SK-N-MC (cell line): ENCODE results near the gene SMIM11.
"Not testable (repeated sequence)": the region's sequence is repeated elsewhere in the genome, so short reads cannot be mapped to it uniquely, and the experiment has no call there.

Source experiments
- DNase-seq: peaks from one replicate; pipeline ENCODE4 v3.0.0-alpha.2; 2011; ENCODE audit warnings: low read depth, low spot score
- H3K27ac ChIP-seq: fragments of 200-600 bp; sonication (generic); 2 replicates; pipeline ENCODE4 v1.5.1; 2016; ENCODE audit warnings: mixed run types
- H3K36me3 ChIP-seq: fragments of 200-600 bp; sonication (generic); 2 replicates; pipeline ENCODE4 v1.6.1; 2017; ENCODE audit warnings: antibody characterized with exemption, low read length, mixed read lengths; ENCODE audit not compliant: insufficient read depth
- H3K4me3 ChIP-seq: fragments of 200-600 bp; sonication (generic); 2 replicates; pipeline ENCODE4 v1.5.1; 2016
- H3K9ac ChIP-seq: fragments of 200-600 bp; sonication (generic); 2 replicates; pipeline ENCODE4 v1.8.0; 2017; ENCODE audit warnings: mixed run types, mixed read lengths; ENCODE audit not compliant: insufficient read length
- H3K9me3 ChIP-seq: fragments of 200-600 bp; sonication (generic); 2 replicates; pipeline ENCODE4 v1.6.1; 2017; ENCODE audit warnings: low read depth, mild to moderate bottlenecking, antibody characterized with exemption, low read length, moderate library complexity, mixed read lengths
- EZH2 ChIP-seq: fragments of 200-600 bp; sonication (generic); IDR thresholded peaks from one replicate; pipeline ENCODE4 v1.6.1; 2017; ENCODE audit warnings: antibody characterized with exemption
- FOXP2 ChIP-seq: optimal IDR thresholded peaks from 2 replicates; pipeline ENCODE3; 2011; ENCODE audit warnings: mild to moderate bottlenecking, moderate library complexity; ENCODE audit not compliant: insufficient read depth; ENCODE audit errors: extremely low read length, control extremely low read depth
- POLR2AphosphoS5 ChIP-seq: IDR thresholded peaks from 2 replicates; pipeline ENCODE4 v1.6.1; 2012; ENCODE audit warnings: mild to moderate bottlenecking, low read depth, low read length, borderline replicate concordance

SMIM11 gene, protein sequence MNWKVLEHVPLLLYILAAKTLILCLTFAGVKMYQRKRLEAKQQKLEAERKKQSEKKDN

DNA sequence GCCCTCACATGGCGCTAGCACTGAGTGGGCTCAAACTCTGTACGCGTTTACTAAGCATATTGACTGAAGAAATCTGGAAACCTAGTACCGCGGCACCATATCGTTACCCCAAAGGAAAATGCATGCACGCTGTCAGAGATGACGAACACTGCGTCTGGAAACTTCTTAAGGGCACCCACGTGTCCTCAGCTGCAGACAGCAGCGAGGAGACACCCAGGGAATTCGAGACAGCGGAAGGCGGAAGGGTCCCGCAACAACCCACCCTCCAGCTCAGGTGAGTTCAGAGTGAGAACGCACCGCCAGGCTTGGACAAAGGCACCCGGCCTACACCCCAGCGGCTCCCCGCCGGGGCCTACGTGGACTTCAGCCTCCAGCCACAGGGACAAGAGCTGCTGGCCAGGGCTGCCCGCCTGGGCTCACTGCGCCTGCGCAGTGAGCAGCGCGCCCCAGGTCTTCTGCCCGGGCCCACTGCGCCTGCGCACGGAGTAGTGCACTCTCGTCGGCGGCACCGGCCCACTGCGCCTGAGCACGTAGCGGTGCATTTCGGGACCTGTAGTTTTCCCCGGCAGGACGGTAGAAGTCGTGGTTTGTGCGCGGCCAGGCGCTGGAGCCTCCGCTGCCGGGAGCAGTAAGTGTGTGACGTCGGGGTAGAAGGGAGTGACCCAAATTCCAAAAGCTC is at the start of gene SMIM11:
Gene SMIM11, plus strand, starts transcription at position 568 of the 679 bp plus-strand sequence. CDS start 3,998 bp downstream, outside the sequence.
- H3K36me3 ChIP-seq = not testable (repeated sequence)

DNA sequence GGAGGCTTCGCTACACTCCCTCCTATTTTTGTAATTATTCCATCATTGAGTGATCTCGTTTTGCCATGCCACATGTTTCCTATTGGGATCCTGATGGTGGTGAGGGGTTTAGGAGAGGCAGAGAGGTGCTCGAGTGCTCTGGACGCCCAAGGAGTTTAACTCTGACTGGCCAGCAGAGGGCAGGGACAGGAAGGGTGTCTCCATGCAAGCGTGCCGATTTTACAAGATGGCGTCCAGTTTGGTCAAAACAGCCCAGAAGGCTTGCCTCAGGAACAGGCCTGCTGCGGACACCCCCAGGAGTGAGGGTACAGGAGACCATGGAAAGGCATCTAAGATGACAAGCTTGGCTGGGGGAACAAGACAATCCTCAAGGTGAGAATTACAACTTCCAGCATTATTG is 45.3 kb upstream of the SMIM11 start:
- DNase-seq = no peak
- H3K9ac ChIP-seq = no peak overlapping the region
- H3K4me3 ChIP-seq = no peak overlapping the region

More for the DNA sequence above, at the start of gene SMIM11:
- H3K27ac ChIP-seq, H3K9me3 ChIP-seq, H3K4me3 ChIP-seq, DNase-seq, H3K9ac ChIP-seq: not testable (repeated sequence)

DNA sequence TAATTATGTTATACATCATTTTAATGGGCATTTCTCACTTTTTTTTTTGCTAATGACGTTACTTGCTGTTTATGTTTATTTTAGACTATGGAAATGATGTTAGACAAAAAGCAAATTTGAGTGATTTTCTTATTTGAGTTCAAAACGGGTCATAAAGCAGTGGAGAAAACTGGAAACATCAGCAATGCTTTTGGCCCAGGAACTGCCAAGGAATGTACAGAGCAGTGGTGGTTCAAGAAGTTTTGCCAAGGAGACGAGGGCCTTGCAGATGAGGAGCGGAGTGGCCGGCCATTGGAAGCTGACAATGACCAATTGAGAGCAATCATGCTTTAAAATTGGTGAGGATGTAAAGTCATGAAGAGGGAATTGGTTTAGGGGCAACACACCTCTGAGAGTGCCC is 43.6 kb upstream of the SMIM11 start:
- no peak overlapping the region for H3K9ac ChIP-seq
- TF ChIP-seq FOXP2 (no peak), POLR2AphosphoS5 (no peak), EZH2 (no peak)
- no peak overlapping the region for H3K27ac ChIP-seq
- H3K9me3 ChIP-seq = no peaks in the 10 kb centered on the region
- no peak for DNase-seq
- H3K36me3 ChIP-seq = no peaks in the 10 kb centered on the region
- no peak overlapping the region for H3K4me3 ChIP-seq

More for the DNA sequence above, 45.3 kb upstream of the SMIM11 start:
- Histone ChIP-seq H3K36me3 (no peaks in the 10 kb centered on the region), H3K27ac (no peak overlapping the region), H3K9me3 (no peaks in the 10 kb centered on the region)
- no peak for TF ChIP-seq POLR2AphosphoS5
- no peak for TF ChIP-seq EZH2
- no peak for TF ChIP-seq FOXP2

DNA sequence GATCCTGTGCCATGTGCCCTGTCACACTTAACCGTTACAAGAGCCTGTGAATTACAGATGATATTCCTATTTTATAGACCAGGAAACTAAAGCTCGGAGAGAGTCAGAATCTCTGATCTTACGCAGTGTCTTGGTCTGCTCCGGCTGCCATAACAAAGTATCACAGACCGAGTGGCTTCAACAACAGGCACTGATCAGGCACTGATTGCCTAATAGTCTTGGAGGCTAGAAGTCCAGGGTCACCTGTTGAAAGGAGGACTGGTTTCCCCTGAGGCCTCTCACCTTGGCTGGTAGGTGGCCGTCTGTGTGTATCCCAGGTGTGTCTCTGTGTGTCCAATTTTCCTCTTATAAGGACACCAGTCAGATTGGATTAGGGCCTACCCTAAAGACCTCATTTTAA is 43.0 kb upstream of the SMIM11 start:
- Histone ChIP-seq H3K4me3 (no peak overlapping the region), H3K27ac (no peak overlapping the region), H3K36me3 (no peaks in the 10 kb centered on the region), H3K9ac (no peak overlapping the region), H3K9me3 (no peaks in the 10 kb centered on the region)
- TF ChIP-seq FOXP2 = no peak
- no peak for TF ChIP-seq EZH2
- no peak for TF ChIP-seq POLR2AphosphoS5
- DNase-seq = no peak

DNA sequence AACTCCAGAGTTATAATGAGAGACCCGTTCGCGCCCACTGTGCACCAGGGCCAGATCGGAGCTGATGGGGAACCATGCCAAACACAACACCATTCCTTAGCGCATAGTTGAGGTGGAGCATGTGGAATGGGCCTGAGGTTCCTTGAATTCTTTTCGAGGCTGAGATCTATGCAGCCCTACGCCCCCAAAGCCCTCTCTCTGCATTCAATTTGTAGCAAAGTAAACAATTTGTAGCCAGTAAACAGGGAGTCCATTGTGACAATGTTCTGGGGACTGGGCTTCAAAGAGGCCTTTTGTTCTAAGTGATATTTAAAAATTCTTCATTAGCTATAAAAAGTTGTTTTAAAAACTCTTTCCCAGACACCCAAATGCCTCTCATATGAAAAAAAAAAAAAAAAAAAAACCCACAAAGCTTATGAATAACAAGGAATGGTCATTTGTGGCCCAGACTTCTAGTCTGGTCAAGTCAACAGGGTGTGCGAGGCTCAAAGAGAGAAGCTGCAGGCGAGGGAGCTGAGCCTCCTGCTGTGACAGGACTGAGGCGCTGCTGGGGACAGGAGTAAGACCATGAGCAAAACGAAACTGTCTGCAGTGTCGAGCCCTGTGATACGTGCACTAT is 42.1 kb upstream of the SMIM11 start:
- H3K27ac ChIP-seq = no peak overlapping the region
- DNase-seq = no peak
- no peak overlapping the region for H3K9ac ChIP-seq
- H3K36me3 ChIP-seq = no peaks in the 10 kb centered on the region
- no peak overlapping the region for H3K4me3 ChIP-seq
- no peaks in the 10 kb centered on the region for H3K9me3 ChIP-seq
- TF ChIP-seq FOXP2 = no peak
- TF ChIP-seq POLR2AphosphoS5 = no peak
- no peak for TF ChIP-seq EZH2

DNA sequence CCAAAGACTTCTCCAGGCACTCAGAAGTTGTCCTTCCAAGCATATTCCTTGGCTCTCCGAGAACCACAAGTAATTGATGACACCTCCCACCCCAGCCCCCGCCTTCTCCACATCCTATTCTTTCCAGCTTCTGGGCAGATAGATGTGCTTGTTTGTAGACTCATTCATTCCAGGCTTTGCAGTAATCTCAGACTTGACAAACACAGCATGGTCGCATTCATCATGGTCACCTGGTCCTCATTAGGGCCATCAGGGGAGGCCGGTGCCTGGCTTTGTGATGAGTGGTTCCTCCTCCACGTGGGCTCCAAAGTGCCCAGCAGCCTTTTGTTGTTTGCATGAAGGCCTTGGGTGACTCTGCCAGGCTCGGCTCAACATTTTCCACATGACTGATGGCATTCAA is 40.0 kb upstream of the SMIM11 start:
- Histone ChIP-seq H3K9ac (no peak overlapping the region), H3K4me3 (no peak overlapping the region), H3K27ac (no peak overlapping the region), H3K9me3 (no peaks in the 10 kb centered on the region), H3K36me3 (no peaks in the 10 kb centered on the region)
- no peak for DNase-seq
- TF ChIP-seq EZH2 = no peak
- no peak for TF ChIP-seq POLR2AphosphoS5
- no peak for TF ChIP-seq FOXP2

DNA sequence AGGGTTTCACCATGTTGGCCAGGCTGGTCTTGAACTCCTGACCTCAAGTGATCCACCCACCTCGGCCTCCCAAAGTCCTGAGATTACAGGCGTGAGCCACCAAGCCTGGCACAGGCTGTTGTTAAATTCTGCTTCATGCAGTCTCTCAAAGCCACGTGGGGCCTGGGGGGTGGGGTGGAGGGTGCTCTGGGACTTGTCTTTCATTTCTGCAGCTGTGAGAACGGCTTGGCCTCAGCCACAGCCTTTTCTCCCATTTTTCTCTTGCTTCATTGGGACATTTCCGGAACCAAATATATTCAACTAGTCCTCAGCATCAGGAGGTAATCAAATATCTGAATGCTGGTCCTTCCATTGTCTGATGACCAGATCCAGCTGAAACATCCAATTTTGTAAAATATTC is 39.1 kb upstream of the SMIM11 start:
- Histone ChIP-seq H3K36me3 (no peaks in the 10 kb centered on the region), H3K9me3 (no peaks in the 10 kb centered on the region), H3K27ac (no peak overlapping the region), H3K9ac (no peak overlapping the region), H3K4me3 (no peak overlapping the region)
- TF ChIP-seq FOXP2 (no peak), EZH2 (no peak)
- no peak for DNase-seq

DNA sequence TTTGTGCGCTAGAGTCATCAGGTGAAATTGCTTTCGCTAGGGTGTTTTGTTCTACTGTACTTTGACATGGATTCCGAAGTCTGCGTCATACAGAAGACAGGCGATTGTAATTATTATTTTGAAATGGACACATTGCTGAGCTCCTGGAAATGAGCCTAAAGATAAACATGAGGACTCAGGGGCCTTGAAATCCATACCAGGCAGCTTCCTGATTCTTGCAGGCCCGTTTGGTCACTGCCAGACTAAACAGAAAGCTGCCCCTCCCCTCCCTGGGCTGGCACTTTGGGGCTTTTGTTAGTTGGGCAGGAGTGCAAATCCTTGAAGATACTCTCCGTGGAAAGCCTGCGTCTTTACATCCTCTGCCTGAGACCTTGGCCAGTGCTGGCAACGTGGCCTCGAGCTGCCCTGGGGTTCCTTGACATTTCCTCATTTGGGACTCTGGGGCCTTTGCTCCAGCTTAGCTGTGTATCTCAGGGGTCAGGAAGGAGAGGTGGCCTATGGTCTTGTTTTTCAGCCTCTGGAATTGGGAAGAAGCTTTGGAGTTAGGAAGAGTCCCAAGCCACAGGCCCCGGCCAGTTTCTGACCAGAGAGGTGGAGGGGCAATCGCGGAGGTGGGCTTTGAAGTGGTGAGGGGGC is 38.4 kb upstream of the SMIM11 start:
- Histone ChIP-seq H3K4me3 (no peak overlapping the region), H3K9me3 (no peaks in the 10 kb centered on the region), H3K9ac (no peak overlapping the region), H3K36me3 (no peaks in the 10 kb centered on the region), H3K27ac (no peak overlapping the region)
- DNase-seq = no peak
- TF ChIP-seq FOXP2 (no peak), EZH2 (no peak), POLR2AphosphoS5 (no peak)

DNA sequence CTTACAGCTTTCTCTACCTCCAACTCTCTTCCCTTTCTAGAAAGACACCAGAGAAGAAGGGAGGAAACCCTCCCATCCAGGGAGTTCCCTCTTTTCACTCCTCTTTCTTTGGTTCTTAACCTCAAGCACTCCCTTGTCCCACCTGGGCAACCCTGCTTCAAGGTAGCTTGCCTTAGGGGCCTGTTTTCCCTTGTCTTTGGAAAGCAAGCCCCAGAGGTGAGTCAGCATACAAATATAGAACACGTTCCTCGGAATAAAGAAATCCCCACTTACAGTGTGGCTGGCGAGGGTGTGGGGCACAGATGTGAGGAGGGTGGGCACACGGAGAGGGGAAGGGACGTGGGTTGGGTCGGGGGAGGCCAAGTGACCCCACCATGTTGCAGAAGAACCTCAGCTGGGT is 37.6 kb upstream of the SMIM11 start:
- no peak overlapping the region for H3K27ac ChIP-seq
- TF ChIP-seq EZH2 (no peak), POLR2AphosphoS5 (no peak)
- H3K36me3 ChIP-seq = no peaks in the 10 kb centered on the region

More for the DNA sequence above, 37.6 kb upstream of the SMIM11 start:
- H3K9me3 ChIP-seq = no peaks in the 10 kb centered on the region
- H3K4me3 ChIP-seq = no peak overlapping the region
- H3K9ac ChIP-seq = no peak overlapping the region
- no peak for DNase-seq
